NCI-H2171 treated with DMSO at 0.1 percent for 48 hours (cell line): ENCODE data around the gene BSN.

Experiments
- DNase-seq: peaks from one replicate; lab custom pipeline; 2025; lab: John Stamatoyannopoulos, UW

BSN gene, protein sequence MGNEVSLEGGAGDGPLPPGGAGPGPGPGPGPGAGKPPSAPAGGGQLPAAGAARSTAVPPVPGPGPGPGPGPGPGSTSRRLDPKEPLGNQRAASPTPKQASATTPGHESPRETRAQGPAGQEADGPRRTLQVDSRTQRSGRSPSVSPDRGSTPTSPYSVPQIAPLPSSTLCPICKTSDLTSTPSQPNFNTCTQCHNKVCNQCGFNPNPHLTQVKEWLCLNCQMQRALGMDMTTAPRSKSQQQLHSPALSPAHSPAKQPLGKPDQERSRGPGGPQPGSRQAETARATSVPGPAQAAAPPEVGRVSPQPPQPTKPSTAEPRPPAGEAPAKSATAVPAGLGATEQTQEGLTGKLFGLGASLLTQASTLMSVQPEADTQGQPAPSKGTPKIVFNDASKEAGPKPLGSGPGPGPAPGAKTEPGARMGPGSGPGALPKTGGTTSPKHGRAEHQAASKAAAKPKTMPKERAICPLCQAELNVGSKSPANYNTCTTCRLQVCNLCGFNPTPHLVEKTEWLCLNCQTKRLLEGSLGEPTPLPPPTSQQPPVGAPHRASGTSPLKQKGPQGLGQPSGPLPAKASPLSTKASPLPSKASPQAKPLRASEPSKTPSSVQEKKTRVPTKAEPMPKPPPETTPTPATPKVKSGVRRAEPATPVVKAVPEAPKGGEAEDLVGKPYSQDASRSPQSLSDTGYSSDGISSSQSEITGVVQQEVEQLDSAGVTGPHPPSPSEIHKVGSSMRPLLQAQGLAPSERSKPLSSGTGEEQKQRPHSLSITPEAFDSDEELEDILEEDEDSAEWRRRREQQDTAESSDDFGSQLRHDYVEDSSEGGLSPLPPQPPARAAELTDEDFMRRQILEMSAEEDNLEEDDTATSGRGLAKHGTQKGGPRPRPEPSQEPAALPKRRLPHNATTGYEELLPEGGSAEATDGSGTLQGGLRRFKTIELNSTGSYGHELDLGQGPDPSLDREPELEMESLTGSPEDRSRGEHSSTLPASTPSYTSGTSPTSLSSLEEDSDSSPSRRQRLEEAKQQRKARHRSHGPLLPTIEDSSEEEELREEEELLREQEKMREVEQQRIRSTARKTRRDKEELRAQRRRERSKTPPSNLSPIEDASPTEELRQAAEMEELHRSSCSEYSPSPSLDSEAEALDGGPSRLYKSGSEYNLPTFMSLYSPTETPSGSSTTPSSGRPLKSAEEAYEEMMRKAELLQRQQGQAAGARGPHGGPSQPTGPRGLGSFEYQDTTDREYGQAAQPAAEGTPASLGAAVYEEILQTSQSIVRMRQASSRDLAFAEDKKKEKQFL (N-terminal part only)

DNA sequence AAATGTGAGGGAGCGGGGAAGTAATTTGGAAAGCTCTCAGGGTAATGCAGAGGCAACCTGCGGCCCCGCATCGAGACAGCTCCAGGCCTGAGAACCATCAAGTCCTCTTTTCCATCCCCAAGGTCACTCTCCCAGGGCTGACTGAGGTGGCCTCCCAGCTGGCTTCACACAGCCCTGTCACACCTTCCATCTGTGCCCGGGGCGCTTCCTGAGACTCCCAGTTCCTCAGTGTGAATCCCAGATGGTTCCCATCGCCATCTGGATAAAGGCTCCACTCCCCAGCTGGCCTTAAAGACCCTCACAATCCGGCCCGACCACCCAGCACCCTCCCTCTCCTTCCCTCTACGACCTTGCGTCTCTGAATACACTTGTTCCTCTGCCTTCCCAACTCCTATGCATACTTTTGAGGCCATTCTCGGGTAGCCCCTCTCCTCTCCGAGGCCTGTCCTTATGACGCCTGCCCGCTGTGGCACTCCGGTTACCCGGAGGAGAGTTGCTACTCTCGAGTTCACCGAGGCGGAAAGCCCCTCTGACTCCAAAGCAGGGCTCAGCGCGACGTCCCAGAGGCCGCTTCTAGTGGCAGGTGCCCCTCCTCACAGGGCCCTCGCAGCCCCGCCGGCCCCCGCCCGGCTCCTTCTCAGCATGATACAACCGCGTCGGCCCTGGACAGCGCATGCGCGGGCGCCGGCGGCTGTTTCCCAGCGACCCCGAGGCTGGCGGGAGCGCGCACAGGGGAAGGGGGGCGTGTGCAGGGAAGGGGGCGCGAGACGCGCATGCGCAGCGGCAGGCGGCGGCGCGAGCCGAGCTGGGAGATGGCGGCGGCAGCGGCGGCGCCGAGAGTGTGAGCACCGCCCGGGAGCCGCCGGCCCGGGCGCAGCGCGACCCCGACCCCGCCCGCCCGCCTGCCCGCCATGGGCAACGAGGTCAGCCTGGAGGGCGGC is at the start of gene BSN:
Gene BSN (plus strand): TSS at position 786 of the 941 bp plus-strand sequence. CDS start 126 bp downstream, at position 912.
- DNase-seq = peak; percentile 81

DNA sequence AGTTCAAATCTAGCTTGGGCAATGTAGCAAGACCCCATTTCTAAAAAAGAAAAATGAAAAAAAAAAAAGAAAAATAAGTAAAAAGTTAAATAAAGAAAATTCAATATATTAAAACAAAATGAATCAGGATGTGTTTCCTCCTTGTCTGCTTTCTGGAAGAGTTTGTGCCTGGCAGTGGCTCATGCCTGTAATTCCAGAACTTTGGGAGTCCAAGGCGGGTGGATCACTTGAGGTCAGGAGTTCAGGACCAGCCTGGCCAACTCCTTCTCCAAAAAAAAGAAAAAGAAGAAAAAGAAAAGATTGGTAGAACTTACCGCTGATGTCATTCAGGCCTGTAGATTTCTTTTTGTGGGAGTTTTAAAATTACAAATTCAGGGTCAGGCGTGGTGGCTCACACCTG is 47.4 kb upstream of the BSN start:
- DNase-seq = no peak

DNA sequence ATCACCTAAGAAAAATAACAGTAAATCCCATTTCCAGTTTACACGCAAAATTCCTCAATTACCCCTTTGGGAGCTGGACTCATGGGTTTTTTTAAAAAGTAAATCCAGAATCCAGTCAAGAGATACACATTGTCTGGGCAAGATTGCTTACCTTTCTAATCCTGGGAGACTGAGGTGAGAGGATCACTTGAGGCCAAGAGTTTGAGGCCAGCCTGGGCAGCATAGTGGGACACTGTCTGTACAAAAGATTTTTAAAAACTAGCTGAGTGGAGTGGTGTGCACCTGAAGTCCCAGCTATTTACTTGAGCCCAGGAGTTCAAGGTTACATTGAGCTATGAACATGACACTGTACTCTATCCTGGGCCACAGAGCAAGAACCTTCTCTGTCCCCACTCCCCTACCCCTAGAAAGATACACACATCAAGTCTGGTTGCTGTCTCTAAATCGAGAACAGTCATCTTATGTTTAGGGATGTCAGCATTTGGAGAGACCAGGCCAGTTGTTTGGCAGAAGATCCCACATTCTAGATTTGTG is 45.2 kb upstream of the BSN start:
- no peak for DNase-seq

DNA sequence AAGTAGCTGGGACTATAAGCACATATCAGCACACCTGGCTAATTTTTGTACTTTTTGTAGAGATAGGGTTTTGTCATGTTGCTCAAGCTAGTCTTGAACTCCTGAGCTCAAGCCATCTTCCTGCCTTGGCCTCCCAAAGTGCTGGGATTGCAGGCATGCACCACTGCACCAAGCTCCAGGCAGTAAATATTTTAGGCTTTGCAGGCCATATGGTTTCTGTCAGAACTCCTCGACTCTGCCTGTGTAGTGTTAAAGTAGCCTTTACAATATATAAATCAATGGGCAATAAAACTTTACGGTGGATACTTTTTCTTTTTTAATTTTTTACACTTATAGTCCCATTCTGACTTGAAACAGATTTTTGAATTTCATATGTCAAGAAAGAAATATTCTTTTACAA is 42.6 kb upstream of the BSN start:
- DNase-seq = no peak

DNA sequence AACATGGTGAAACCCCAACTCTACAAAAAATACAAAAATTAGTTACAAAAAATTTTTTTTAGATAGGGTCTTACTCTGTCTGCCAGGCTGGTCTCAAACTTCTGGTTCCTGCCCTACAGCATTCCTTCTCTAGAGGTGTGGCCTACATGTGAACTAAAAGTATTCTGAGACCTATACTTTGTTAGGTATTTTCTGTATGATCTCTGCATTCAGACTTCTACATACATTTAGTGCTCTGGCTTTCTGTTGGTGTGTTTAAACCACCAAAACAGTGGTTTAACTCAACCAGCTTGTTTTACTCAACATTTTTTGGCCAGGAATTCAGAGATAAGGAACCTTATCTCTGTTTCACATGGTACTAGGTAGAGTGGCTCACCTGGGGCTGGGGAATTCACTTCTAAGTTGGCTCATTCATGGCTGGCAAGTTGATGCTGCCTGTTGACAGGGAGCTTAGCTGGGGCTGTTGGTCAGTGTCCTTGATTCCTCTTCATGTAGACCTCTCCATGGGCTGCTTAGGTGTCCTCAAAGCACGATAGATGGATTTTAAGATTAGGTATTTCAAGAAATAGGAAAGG is 41.4 kb upstream of the BSN start:
- no peak for DNase-seq

DNA sequence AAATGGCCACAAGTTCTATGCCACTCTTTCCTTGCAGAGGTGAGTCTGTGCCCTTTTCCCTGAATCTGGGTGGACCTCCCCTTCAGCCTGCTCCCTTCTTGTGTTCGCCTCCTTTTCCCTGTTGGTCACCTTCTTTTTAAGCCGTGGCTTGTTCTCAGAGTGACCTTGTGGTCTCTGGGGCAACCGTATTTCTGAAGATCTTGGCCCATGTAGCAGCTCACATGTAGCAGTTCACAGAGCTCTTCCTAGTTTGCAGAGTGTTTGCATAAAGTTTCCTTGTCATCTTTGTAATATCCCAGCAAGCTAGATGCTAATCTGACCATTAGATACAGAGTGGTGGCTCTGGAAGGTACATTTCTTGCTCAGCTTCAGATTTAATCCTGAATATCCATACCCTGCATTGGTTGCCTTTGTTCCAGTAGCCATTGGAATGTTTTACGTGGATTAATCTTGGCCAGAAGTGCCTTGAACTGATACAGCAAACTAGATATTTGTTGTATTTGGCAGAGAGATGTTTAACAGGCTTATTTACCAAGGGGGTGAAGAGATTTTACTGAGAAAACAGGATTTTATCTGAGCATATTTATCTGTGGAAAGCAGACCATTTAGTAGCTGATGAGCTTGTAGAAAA is 40.7 kb upstream of the BSN start:
- no peak for DNase-seq

DNA sequence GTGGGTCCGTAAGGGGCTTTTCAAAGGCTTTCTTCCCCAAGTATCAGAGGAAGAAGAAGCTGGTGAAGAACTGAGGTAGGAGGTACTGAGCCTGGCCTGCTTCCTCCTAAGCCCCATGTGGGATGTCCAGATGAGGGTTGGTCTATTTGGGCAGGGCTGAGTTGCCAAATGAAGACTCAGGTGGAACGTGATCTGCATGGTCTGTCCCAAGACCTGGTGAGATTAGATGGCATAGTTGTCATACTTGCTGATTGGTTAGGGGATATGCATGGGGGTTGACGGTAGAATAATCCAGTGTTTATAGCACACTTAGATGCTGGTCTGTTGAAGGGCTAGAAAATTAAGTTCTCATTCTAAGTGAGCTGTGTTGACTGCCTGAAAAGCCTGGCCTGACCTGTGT is 36.3 kb upstream of the BSN start:
- DNase-seq = no peak

DNA sequence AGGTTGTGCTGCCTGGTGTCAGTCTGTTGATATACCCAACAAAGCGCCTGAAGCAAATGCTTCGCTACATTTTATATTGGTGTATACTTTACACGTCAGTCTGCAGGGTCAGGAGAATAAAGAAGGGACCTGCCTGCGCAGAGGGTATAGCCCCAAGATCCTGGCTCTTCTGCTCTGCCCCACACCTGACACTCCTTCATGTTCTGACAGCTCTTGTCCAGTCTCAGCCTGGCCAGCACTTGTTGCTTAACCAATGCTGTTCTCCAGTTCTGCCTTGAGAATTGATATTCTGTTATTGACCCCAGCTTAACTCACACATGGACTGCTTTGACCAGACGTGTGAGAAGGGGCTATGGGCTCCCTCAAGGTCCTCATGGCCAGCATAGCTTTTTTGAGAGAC is 35.8 kb upstream of the BSN start:
- no peak for DNase-seq

DNA sequence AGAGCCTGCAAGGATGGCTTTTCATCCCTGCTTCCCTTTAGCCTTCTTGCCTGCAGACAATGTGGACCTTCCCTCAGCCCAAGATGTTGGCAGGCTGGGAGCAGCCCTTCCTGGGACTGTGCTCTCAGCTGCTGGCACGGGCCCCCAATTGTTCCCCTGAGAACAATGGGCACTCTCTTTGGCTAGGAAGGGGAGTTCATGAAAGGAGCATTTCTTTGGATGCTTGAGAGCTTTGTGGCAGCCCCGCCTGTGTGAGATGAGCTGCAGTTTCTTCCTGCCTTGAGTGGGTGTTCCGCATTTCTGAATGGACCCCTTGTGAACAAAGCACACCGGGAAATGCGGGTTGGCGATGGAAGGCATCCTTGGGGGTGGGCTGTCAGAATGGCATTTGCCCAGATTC is 35.0 kb upstream of the BSN start:
- DNase-seq = no peak

DNA sequence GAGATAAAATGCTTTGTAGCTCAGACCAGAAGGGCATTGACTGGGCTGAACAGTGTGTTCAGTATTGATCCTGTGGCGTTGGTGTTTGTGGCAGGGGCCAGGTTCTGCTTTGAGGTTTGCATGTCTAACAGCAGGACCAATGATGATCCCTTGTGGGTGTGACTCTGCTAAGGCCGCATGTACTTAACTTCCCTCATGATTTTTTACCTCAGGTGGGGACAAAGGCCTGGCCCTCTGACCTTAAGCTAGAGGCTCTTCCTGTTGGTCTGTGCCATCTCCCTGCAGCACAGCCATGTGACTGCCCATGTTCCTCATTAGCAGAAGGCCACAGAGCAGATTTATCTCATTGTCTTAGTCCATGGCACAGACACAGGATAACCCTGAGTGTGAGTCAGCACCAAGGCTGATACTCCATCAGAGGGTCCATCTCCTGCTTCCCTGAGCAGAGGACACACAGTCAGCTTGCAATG is 34.3 kb upstream of the BSN start:
- no peak for DNase-seq

DNA sequence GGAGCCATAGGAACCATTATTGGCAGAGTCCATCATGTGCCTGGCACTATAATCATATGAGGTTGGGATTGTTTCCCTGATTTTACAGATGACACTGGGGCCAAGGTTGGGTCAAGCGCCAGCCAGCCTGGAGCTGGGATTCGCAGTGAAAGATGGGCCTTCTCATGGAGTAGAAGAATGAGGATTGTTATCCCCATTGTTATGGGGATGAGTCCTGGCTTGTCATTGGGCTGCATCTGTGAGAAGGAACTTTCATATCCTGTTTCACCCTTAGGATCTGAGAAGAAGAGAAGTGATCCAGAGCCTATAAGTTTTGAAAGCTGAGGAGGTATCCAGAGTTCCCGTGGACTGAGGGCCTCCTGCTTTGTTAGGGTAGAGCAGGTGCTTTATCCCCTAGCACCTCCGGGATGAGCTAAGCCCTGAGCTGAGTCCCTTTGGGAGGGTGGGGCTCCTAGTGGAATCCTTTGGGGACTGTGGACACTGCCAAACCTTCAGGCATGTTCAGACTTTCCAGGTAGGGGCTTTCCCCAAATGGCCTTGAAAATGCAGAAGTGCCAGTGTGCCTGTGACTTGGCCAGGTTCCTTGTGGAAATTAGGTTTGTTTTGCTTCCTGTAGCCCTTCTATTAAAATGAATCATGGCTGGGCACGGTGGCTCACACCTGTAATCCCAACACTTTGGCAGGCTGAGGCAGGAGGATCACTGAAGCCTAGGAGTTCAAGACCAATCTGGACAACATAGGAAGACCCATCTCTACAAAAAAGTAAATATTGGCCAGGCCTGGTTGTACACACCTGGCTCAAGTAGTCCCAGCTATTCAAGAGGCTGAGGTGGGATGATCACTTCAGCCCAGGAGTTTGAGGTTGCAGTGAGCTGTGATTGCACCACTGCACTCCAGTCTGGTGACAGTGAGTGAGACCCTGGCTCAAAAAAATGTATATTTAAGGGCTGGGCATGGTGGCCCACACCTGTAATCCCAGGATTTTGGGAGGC is 30.2 kb upstream of the BSN start:
- no peak for DNase-seq

DNA sequence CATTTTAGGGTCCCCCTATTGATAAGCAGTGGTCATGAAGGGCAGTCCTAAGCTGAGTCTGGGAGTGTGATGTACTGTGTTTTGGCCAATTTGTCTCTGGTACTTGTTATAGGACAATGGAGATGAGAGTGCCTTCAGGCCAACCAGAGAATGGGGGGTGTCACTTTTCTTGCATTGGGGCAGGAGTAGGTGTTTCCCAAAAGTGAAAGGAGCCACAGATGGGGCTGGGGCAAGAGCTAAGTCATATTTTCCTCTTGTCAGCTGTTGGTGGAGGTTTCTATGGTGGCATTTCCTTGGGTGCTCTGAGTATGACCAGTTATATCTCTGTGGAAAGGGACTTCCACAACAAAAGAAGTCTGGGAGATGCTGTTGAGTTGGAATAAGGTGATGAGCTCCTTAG is 24.7 kb upstream of the BSN start:
- DNase-seq = no peak

DNA sequence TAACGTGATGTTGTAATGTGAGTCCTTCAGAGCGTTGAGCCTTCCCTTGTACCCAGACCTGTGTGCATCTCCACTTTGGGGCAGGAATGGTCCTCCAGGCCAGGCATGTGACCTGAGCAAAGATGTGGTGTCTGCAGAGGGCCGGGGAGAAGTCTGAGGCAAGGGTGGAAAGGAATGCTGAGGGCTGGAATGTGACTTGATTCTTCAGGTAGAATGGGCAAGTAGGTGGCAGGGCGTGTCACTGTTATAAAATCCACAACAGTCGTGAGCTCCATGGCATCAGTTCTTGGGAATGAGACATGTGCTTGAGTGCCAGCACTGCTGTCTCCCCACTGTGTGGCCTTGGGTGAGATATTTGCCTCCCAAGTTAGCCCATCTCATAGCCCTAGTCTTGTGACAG is 24.0 kb upstream of the BSN start:
- DNase-seq = no peak

DNA sequence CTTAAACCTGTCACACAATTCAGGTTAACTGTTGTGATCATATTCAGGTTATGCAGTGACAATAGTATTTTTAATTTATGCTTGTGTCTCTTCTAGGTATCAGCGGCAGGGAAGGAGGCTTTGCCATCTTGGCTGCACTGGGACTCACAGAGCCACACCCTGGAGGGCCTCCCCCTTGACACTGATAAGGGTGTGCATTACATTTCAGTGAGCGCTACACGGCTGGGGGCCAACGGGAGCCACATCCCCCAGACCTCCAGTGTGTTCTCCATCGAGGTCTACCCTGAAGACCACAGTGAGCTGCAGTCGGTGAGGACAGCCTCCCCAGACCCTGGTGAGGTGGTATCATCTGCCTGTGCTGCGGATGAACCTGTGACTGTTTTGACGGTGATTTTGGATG is 23.6 kb upstream of the BSN start:
- no peak for DNase-seq

DNA sequence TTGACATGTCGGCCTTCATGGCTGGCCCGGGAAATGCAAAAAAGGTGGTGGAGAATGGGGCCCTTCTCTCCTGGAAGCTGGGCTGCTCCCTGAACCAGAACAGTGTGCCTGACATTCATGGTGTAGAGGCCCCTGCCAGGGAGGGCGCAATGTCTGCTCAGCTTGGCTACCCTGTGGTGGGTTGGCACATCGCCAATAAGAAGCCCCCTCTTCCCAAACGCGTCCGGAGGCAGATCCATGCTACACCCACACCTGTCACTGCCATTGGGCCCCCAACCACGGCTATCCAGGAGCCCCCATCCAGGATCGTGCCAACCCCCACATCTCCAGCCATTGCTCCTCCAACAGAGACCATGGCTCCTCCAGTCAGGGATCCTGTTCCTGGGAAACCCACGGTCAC is 23.1 kb upstream of the BSN start:
- DNase-seq = no peak

DNA sequence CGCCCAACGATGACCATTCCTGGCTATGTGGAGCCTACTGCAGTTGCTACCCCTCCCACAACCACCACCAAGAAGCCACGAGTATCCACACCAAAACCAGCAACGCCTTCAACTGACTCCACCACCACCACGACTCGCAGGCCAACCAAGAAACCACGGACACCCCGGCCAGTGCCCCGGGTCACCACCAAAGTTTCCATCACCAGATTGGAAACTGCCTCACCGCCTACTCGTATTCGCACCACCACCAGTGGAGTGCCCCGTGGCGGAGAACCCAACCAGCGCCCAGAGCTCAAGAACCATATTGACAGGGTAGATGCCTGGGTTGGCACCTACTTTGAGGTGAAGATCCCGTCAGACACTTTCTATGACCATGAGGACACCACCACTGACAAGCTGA is 22.6 kb upstream of the BSN start:
- no peak for DNase-seq

DNA sequence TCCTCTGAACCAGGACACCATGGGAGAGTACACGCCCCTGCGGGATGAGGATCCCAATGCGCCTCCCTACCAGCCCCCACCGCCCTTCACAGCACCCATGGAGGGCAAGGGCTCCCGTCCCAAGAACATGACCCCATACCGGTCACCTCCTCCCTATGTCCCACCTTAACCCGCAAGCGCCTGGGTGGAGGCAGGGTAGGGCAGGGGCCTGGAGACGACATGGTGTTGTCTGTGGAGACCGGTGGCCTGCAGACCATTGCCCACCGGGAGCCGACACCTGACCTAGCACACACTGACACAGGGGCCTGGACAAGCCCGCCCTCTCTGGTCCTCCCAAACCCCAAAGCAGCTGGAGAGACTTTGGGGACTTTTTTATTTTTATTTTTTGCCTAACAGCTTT is 21.2 kb upstream of the BSN start:
- DNase-seq = no peak

DNA sequence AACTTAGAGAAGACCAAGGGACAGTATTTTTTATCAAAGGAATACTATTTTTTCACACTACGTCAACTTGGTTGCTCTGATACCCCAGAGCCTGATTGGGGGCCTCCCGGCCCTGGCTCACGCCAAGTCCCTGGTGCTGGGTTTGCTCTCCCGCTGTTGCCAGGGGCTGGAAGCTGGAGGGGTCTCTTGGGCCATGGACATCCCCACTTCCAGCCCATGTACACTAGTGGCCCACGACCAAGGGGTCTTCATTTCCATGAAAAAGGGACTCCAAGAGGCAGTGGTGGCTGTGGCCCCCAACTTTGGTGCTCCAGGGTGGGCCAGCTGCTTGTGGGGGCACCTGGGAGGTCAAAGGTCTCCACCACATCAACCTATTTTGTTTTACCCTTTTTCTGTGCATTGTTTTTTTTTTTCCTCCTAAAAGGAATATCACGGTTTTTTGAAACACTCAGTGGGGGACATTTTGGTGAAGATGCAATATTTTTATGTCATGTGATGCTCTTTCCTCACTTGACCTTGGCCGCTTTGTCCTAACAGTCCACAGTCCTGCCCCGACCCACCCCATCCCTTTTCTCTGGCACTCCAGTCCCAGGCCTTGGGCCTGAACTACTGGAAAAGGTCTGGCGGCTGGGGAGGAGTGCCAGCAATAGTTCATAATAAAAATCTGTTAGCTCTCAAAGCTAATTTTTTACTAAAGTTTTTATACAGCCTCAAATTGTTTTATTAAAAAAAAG is 20.3 kb upstream of the BSN start:
- DNase-seq = no peak
